HUDEP-2 (cell line): ENCODE measurements around the gene DENND1A.
"Not testable (repeated sequence)": the region's sequence is repeated elsewhere in the genome, so short reads cannot be mapped to it uniquely, and the experiment has no call there.

Experiments
- DNase-seq, 76 experiments: peaks; one replicate each; lab custom pipeline; 2025; ENCODE audit not compliant: unreplicated experiment in 76 of 76; lab: John Stamatoyannopoulos, UW

Gene DENND1A

DNA sequence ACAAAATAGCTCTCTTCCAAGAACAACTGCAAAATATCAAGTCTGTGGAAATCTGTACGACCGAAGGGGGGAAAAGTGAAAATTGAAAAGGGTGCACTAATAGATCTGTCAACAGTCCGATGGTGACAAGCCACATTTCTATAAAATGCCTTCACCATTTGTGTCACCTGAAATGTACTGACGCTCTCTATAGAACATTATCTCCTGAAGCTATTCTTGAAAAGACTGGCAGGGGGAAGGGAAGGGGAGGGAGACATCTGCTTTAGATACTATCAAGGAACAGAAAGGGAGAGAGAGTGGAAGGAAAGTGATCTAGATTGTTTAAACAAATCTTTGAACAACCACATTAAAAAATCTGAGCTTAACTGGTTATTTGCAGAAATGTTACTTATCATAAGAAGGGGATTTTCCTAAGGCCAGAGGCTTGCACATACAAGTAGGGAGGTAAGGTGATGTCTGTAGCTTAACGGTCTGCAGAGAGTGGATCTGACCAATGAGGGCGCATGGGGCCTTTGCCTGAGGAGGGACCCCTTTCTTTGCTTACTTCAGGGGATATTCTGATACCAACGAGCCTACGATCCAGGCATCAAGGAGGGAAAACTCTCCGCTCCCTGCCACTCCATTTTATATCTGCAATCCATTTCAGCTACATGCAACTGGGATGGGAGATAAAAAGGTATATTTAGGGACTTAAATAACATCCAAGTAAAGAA is 481.8 kb downstream of the DENND1A start:
- DNase-seq: no peak

GRCh38 chr9:123445981-123446610 is 483.8 kb downstream of the DENND1A start:
- no peak for DNase-seq

GRCh38 chr9:123445116-123445515 is 484.8 kb downstream of the DENND1A start:
- DNase-seq: no peak

DNA sequence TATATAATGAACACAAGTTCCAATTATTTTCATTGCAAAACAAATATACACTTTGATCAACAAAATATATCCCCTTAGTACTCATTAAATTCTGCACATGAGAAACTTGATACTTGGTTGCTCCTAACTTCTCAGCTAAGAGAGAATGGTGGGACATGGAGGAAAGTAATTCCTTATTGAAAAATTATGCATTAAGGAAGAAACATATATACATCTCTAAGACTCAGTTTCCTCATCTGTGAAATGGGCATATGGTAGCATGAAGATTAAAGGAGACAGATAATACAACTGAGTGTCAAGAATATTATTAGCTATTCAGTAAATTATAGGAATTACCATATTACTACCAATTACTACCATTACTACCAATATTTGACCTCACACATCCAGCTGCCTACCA is 488.2 kb downstream of the DENND1A start:
- DNase-seq: no peak

GRCh38 chr9:123440256-123440655 is 489.7 kb downstream of the DENND1A start:
- no peak for DNase-seq

DNA sequence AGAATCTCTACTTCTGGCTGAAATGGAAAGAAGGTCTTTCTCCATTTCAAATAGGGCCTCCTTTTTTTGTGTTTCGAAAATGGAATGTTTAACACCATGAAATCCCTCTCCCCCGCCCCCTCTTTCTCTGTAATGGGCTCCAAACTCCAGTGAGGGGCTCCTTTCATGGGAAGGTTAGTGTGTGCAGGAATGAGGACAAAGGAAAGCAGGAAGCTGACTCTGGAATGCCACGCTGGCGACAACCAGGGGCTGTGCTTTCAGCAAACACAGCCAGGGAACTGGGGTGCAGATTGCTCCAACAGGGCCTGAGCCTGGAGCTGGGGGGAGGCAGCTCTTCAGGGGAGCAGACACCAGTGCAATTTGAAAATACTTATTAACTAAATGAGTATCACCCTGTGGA is 491.1 kb downstream of the DENND1A start:
- DNase-seq: no peak

DNA sequence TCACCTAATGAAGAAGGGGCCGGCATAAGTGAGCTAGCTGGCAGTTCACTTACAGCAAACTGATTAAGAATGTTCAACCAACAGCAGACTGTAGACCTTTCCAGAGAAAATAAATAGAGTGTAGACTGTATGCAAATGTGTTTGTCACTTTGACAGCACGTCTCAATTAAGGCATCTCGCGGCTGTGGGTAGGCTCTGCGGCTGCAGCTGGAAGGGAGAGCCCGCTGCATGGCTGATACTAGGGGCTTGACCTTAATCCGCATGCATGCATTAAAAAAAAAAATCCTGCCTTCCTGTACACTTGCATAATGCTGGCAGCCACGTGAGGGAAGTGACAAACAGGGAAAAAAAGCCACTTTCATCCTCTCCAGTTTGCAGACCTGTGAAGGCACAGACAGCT is 491.6 kb downstream of the DENND1A start:
- DNase-seq: no peak

- DNase-seq: no peak
These were observed 492.7 kb downstream of the DENND1A start for GRCh38 chr9:123437201-123437600.

- no peak for DNase-seq
These were observed 494.5 kb downstream of the DENND1A start for GRCh38 chr9:123435471-123435870.

DNA sequence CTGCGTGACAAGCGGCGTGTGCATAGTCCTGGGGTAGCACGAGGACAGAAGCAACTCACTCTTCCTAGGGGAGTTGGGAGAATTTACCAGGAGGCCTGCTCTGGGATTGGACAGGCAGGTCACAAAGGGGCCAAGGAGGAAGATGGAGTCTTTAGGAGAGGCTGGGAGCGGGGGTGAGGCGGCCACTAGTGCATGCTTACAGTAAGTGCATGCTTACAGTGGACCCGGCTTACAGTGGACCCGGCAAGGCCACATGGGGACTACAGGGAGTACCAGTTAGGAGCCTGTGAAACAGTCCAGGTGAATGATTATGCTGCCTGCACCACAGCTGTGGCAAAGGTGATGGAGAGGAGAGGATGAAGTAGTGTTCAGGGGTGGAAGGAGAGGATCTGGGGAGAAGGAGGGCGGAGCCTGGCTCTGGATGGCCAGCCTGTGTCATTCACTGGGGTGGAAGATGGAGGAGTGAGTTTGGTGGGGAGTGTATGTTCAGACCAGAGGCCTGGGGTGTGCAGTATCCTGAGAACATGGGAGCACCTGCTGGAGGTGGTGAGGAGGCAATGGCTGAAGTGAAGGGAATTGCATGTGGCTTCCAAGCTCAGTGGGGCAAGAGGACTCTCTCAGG is 495.2 kb downstream of the DENND1A start:
- no peak for DNase-seq

DNA sequence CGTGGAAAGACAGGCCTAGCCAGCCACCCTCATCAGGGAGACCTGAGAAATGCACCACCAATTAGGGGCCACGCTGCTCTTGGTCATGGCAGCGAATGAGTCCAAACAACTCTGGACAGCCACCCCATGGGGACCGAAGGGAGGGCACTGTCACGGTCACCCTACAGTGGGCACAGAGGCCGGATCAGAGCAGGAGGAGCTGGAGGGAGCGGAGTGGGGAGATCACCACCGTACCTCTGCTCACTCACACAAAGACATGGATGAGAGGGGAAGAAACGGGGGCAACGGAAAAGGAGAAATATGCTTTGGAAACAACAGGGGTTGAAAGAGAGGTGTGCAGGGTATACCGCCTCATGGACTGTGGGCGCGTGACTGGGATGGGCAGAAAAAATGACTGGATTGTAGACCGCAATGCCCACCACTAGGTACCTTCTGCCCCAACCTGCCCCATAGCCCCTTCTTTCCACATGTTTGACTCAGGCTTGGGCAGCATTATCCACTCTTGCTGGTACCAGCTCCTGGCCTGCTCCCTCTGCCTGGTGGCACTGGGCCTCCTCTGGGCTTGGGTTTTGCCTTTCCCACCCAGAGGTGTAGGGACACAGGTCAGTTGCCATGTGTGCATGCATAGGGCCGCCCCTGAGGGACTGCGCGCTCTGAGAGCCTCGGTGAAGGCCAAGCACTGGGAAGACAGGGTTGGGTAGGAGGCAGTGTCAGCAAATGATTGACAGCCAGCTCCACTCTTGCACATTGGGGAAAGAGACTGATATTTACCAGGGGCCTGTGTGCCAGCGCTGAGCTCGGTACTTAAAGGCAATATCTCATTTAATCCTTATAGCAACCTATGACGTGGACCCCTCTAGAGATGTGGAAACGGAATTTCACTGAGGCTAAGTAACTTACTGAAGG is 497.3 kb downstream of the DENND1A start:
- DNase-seq: no peak

DNA sequence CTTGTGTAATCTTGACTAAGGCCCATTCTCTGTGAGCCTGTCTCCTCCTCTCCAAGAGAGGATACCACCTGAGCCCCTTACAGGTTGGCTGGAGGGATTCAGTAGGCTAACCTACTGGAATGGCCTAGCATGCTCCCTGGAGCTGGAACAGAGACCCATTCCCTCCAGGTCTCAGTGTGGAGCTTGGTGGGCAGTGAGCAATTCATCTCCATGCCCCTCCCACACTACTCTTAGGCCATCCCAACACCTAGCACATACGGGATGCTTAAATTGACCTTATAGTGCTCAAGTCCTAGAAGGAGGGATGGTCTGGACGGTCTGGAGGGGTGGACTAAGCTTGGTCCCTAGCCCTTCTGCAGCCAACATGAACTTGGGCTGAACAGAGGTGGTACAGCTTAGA is 498.3 kb downstream of the DENND1A start:
- DNase-seq: no peak

DNA sequence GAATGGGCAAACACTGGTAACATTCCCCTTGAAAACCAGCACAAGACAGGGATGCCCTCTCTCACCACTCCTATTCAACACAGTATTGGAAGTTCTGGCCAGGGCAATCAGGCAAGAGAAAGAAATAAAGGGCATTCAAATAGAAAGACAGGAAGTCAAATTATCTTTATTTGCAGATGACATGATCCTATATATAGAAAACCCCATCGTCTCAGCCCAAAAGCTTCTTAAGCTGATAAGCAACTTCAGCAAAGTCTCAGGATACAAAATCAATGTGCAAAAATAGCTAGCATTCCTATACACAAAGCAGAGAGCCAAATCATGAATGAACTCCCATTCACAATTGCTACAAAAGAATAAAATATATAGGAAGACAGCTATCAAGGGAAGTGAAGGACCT is 501.5 kb downstream of the DENND1A start:
- DNase-seq: not testable (repeated sequence)

DNA sequence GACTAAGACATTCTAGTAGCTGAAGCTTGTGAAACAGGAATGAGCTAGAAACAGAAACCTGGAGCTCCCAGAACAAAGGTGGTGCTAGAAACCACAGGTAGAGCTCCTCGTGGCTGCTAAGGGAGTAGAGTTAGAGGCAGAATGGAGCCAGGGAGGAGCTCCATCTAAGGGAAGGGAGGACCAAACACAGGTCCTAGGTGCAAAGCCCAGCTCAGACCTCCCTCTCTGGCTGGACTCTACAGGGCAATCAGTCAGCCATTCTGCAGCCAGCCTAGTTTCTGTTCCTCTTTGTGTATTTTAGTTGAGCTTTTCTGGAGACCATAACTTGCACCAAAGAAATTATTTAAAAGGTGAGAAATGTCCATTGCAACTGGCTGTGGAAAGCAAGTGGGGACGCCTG is 503.5 kb downstream of the DENND1A start:
- no peak for DNase-seq

GRCh38 chr9:123425836-123426365 is 504.0 kb downstream of the DENND1A start:
- no peak for DNase-seq

DNA sequence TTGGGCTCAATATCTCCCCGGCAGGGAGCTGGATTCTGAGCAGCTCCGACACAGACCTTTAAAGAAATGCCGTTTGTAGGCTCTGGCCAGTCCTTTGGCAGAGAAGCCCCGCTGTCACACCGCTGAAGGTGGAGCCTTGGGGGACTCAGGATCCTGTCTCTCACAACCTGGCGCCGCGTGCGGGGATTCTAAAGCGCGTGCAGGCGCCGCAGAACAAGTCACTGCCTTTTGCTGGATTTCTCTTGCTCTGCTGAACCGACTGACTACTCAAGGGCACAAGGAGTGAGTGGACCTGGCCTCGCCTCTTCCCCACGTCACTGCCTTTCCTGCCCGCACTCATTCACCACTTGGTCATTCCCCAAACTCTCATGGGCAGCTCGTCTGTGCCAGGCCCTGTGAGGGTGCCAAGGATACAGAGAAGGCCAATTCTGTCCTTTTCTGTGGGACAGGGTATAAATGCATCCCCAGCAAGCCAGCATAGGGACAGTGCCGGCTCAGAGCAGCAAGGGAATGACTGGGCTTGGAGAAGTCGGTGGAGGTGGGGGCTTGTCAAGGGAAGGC is 504.6 kb downstream of the DENND1A start:
- no peak for DNase-seq

- no peak for DNase-seq
These were observed 505.2 kb downstream of the DENND1A start for GRCh38 chr9:123424552-123425225.

- no peak for DNase-seq
These were observed 505.8 kb downstream of the DENND1A start for GRCh38 chr9:123424131-123424530.

DNA sequence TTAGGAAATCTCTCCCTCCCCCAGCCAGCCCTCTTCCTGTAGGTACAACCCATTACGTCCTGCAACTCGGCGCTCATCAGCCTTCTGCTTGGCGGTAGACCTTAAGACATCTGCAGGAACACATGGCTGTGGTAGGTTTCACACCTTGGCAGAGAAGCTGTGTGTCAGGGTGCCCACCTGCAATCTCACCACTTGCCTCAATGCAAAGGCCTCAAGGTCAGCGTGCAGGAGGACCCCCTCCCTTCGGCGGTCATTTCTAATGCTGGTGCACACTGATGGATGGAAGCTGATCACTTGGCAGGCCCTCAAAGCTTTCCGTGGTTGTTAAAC is 506.6 kb downstream of the DENND1A start:
- DNase-seq: no peak

GRCh38 chr9:123422635-123423310 is 507.2 kb downstream of the DENND1A start:
- no peak for DNase-seq
